Skeletal muscle satellite cell (primary cell): Measurements from ENCODE around the gene CLOCK.
A peak's percentile ranks its signal among the peaks of the same experiment; 100 is the strongest.
"Not testable (repeated sequence)": the region's sequence is repeated elsewhere in the genome, so short reads cannot be mapped to it uniquely, and the experiment has no call there.

Source experiments
- H3K27me3 ChIP-seq: 2 replicates; pipeline ENCODE4 v1.7.0; 2013; ENCODE audit warnings: low read length; ENCODE audit not compliant: control insufficient read depth, insufficient read depth
- H3K36me3 ChIP-seq: 2 replicates; pipeline ENCODE4 v1.7.0; 2013; ENCODE audit warnings: mild to moderate bottlenecking, control low read depth, low read length; ENCODE audit not compliant: insufficient read depth
- H3K4me1 ChIP-seq: 2 replicates; pipeline ENCODE4 v1.7.0; 2013; ENCODE audit warnings: low read length; ENCODE audit not compliant: control insufficient read depth, insufficient read depth
- H3K4me2 ChIP-seq: 2 replicates; pipeline ENCODE4 v1.7.0; 2013; ENCODE audit warnings: mild to moderate bottlenecking, low read length
- H3K4me3 ChIP-seq: 2 replicates; pipeline ENCODE4 v1.7.0; 2013; ENCODE audit warnings: low read length
- H3K9ac ChIP-seq: 2 replicates; pipeline ENCODE4 v1.7.0; 2013; ENCODE audit warnings: mild to moderate bottlenecking, low read depth, low read length, moderate library complexity
- H3K9me3 ChIP-seq: replicated peaks from 2 replicates; pipeline ENCODE4 v1.7.0; 2013; ENCODE audit warnings: mild to moderate bottlenecking, control low read depth, low read length

The CLOCK gene

DNA sequence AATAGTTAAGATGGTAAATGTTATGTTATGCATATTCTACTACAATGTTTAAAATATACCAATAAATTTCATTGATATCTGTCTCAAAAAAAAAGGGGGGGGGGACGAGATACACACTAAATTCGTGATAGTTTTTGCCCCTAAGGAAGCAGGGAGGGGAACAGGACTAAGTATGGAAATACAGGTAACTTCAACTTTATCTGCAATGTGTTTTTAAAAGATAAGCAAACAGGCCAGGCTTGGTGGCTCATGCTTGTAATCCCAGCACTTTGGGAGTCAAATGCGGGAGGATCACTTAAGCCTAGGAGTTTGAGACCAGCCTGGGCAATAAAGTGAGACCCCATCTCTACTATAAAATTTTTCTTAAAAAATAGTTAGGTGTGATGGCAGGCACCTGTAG, 13.4 kb upstream of the CLOCK start:
- no peaks in the 10 kb centered on the region for H3K36me3 ChIP-seq
- no peak overlapping the region for H3K4me2 ChIP-seq
- no peak overlapping the region for H3K4me3 ChIP-seq
- peaks cover 8% of the 10 kb centered on the region for H3K27me3 ChIP-seq
- H3K4me1 ChIP-seq: no peaks in the 10 kb centered on the region
- no peak overlapping the region for H3K9ac ChIP-seq
- H3K9me3 ChIP-seq: no peaks in the 10 kb centered on the region

DNA sequence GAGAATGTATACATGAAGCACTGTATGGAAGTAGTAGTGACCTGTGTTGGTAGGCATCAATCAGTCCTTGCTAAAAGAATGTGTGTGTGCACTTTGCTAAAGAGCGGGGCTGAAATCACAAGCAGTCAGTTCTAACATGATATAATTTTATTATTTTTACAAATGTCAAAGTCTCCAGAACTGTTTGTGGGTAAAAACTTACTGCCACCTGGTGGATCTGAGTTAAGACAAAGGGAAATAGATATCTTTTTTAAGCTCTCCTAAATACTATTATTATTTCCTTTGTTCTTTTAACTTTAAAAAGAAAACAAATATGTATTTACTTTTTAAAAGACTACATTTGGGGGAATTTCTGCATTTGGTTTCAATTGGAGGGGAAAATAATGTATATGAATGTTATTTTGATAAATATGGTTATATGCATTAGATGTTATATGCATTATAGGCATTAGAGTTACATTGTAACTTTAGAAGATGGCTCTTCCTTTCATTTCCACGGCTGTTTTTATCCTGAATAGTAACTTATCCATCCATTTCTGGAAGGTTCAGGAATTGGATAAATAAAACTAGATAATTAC, 7.8 kb upstream of the CLOCK start:
- Histone ChIP-seq H3K4me1 (peaks cover 18% of the 10 kb centered on the region), H3K4me2 (no peak overlapping the region), H3K4me3 (no peak overlapping the region), H3K27me3 (peaks cover 3% of the 10 kb centered on the region), H3K36me3 (no peaks in the 10 kb centered on the region), H3K9me3 (no peaks in the 10 kb centered on the region), H3K9ac (no peak overlapping the region)

DNA sequence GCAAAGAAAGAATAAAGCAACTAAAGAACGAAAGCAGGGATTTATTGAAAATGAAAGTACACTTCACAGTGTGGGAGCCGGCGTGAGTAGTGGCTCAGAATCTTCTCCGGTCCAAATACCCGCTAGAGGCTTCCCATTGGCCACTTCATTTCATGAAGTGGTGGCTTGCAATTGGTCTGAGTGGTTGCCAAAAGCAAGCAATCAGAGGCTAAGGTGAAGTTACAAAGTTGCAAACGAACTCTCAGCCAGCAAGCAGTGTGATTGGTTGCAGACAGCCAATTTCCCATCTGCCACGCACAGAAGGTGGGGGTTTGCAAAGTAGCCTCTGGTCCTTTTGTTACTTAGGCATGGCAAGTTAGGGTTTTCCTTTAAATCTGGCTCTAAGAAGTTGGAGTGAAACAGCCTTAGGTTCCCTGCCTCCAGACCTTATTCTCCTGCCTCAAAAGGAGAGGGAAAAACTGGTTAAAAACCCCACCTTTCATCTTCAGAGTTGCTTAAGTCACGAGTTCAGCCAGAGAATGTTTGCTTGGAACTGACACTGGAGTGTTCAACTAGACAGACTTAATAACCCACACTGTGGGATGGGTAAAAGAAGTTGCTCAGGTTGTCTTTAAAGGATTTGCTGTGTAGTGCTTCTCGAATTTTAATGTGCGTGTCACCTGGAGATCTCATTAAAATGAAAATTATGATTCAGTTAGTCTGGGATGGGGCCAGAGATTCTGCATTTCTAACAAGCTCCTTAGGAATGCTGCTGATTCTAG, 6.9 kb upstream of the CLOCK start:
- Histone ChIP-seq H3K9me3 (no peaks in the 10 kb centered on the region), H3K27me3 (no peaks in the 10 kb centered on the region), H3K9ac (no peak overlapping the region), H3K4me2 (peak overlapping the region; percentile 65), H3K4me3 (peak overlapping the region; percentile 49), H3K4me1 (peaks cover 25% of the 10 kb centered on the region), H3K36me3 (no peaks in the 10 kb centered on the region)

GRCh38 chr4:55551964-55552363, 5.3 kb upstream of the CLOCK start:
- not testable (repeated sequence) for H3K36me3 ChIP-seq, H3K4me2 ChIP-seq, H3K9me3 ChIP-seq, H3K4me3 ChIP-seq, H3K27me3 ChIP-seq, H3K9ac ChIP-seq
- H3K4me1 ChIP-seq: peaks cover 36% of the 10 kb centered on the region

DNA sequence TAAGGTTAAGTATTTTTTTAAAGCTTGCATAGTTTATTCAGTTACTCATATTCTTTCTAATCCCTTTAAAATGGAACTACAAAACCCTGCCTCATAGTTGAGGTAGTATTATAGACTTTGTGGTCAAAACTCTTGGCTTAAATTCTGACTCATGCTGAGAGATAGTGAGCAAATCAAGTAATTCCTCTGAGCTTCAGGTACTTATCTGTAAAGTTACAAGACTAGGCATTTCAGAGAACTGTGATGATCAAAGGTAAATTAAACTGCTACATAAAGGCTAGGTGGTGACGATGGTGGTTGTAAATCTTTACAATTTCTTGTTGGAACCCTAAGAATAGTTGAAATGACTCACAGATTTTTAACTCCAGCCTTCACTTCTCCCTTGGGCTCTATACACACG, 3.2 kb upstream of the CLOCK start:
- H3K9me3 ChIP-seq: no peaks in the 10 kb centered on the region
- H3K4me2 ChIP-seq: peak overlapping the region; percentile 59
- no peaks in the 10 kb centered on the region for H3K27me3 ChIP-seq
- peaks cover 36% of the 10 kb centered on the region for H3K4me1 ChIP-seq
- H3K36me3 ChIP-seq: no peaks in the 10 kb centered on the region
- no peak overlapping the region for H3K9ac ChIP-seq
- H3K4me3 ChIP-seq: peak overlapping the region; percentile 2

DNA sequence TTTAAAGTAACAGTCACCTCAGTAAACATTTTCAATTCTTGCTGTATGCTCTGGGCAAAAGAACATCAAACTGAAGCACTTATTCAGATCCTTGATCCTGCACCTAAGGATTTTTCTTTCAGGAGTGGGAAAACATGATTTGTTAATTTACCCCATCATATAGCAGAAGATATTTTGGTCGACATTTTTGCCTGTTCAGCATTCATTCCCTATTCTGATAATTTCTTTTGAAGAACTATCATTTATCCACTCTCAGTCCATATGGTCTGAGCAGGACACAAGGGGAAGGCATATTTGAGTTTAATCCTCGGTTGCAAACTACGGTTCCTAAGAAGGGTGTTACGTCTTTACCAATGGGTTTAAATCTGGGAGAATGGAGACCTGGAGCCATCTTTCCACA, 1.2 kb upstream of the CLOCK start:
- H3K4me1 ChIP-seq: peaks cover 46% of the 10 kb centered on the region
- H3K4me3 ChIP-seq: peak overlapping the region; percentile 80
- no peaks in the 10 kb centered on the region for H3K27me3 ChIP-seq
- H3K9ac ChIP-seq: peak overlapping the region; percentile 86
- peak overlapping the region; percentile 88 for H3K4me2 ChIP-seq
- H3K9me3 ChIP-seq: no peaks in the 10 kb centered on the region
- H3K36me3 ChIP-seq: no peaks in the 10 kb centered on the region

DNA sequence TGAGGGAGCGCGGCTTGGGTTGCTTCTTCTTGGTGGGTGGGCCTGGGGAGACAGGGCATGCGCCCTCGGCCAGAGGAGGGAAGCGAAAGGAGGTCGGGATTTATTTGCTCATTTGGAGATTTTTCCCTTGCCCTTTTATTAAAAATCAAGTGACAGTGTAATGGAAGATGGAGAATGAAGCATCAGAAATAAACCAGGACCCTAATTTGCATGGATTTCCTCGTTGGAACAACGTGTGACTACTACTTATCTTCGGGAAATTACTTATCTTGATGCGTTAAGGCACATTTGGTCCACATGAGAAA, 709 bp upstream of the CLOCK start:
- Histone ChIP-seq H3K4me2 (peak overlapping the region; percentile 88), H3K27me3 (no peaks in the 10 kb centered on the region), H3K4me1 (peaks cover 46% of the 10 kb centered on the region), H3K9me3 (no peaks in the 10 kb centered on the region), H3K4me3 (peak overlapping the region; percentile 80), H3K9ac (peak overlapping the region; percentile 86), H3K36me3 (no peaks in the 10 kb centered on the region)

GRCh38 chr4:55546506-55546755, 278 bp downstream of the CLOCK start:
- H3K4me3 ChIP-seq: peak overlapping the region; percentile 80
- no peaks in the 10 kb centered on the region for H3K36me3 ChIP-seq
- H3K4me2 ChIP-seq: peak overlapping the region; percentile 88
- no peaks in the 10 kb centered on the region for H3K9me3 ChIP-seq
- H3K27me3 ChIP-seq: no peaks in the 10 kb centered on the region
- peaks cover 46% of the 10 kb centered on the region for H3K4me1 ChIP-seq
- H3K9ac ChIP-seq: peak overlapping the region; percentile 86

- H3K4me3 ChIP-seq: peak overlapping the region; percentile 80
- H3K36me3 ChIP-seq: no peaks in the 10 kb centered on the region
- H3K9ac ChIP-seq: peak overlapping the region; percentile 84
- no peaks in the 10 kb centered on the region for H3K27me3 ChIP-seq
- H3K4me2 ChIP-seq: peak overlapping the region; percentile 81
- H3K4me1 ChIP-seq: peaks cover 46% of the 10 kb centered on the region
- H3K9me3 ChIP-seq: no peaks in the 10 kb centered on the region
Observed at GRCh38 chr4:55545641-55546505, 836 bp downstream of the CLOCK start.

DNA sequence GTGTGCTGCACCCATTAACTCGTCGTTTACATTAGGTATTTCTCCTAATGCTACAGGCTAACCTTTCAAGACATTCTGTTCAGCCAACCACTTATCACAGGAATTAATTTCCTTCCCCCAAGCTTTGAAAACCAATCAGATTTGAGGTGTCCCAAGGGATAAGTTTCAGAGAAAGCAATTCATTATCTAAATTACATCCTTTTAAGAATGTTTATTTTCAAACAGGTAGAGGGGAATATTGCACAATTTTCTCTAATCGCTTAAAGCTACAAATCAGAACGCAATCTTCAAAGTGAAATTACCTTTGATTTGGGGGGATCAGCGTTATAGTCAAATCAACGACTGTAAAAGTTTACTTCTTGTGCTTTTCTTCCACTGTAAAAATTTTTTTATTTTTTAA, 1.6 kb downstream of the CLOCK start:
- no peaks in the 10 kb centered on the region for H3K27me3 ChIP-seq
- peaks cover 42% of the 10 kb centered on the region for H3K4me1 ChIP-seq
- H3K4me2 ChIP-seq: peak overlapping the region; percentile 81
- H3K9ac ChIP-seq: peak overlapping the region; percentile 84
- H3K9me3 ChIP-seq: no peaks in the 10 kb centered on the region
- H3K36me3 ChIP-seq: peaks cover 3% of the 10 kb centered on the region
- peak overlapping the region; percentile 80 for H3K4me3 ChIP-seq

GRCh38 chr4:55543858-55544257, 2.9 kb downstream of the CLOCK start:
- Histone ChIP-seq H3K4me3 (peak overlapping the region; percentile 44), H3K36me3 (peaks cover 3% of the 10 kb centered on the region), H3K9ac (peak overlapping the region; percentile 23), H3K4me2 (peak overlapping the region; percentile 81), H3K9me3 (no peaks in the 10 kb centered on the region), H3K27me3 (no peaks in the 10 kb centered on the region), H3K4me1 (peaks cover 38% of the 10 kb centered on the region)
